ENCODE measurements around the gene MTCH2.

Gene MTCH2

GRCh38 chr11:47593934-47594855 lies 48.2 kb downstream of the MTCH2 start, which contains the start of gene C1QTNF4:
Gene C1QTNF4 (minus strand): TSS chr11:47594411. CDS start chr11:47590810, 3,601 bp downstream.
- Histone ChIP-seq H3K27me3 (replicated peaks; ENCODE audit: control insufficient read depth, insufficient read depth, low read length, poor library complexity, severe bottlenecking) (peaks cover 14% of the 10 kb centered on the region), H3K9me3 (ENCODE audit: control insufficient read depth, low read length) (no peaks in the 10 kb centered on the region), H3K4me1 (ENCODE audit: control insufficient read depth, insufficient read depth, low read length, poor library complexity, severe bottlenecking) (no peaks in the 10 kb centered on the region), H3K27ac (ENCODE audit: insufficient read depth, low read length, poor library complexity, severe bottlenecking) (no peak within 1 kb of the TSS), H3K4me3 (ENCODE audit: insufficient read depth, low read depth, low read length, poor library complexity, severe bottlenecking) (no peak within 1 kb of the TSS), H3K36me3 (ENCODE audit: control insufficient read depth, insufficient read depth, low read length) (no peaks in the 10 kb centered on the region)
- no peak for DNase-seq

GRCh38 chr11:47593492-47593933 lies 48.8 kb downstream of the MTCH2 start:
- no peak overlapping the region for H3K27ac ChIP-seq (ENCODE audit: insufficient read depth, low read length, poor library complexity, severe bottlenecking)
- H3K36me3 ChIP-seq (ENCODE audit: control insufficient read depth, insufficient read depth, low read length), result no peaks in the 10 kb centered on the region
- DNase-seq, result no peak
- H3K9me3 ChIP-seq (ENCODE audit: control insufficient read depth, low read length), result no peaks in the 10 kb centered on the region
- no peaks in the 10 kb centered on the region for H3K4me1 ChIP-seq (ENCODE audit: control insufficient read depth, insufficient read depth, low read length, poor library complexity, severe bottlenecking)
- H3K27me3 ChIP-seq (replicated peaks; ENCODE audit: control insufficient read depth, insufficient read depth, low read length, poor library complexity, severe bottlenecking), result peaks cover 14% of the 10 kb centered on the region
- H3K4me3 ChIP-seq (ENCODE audit: insufficient read depth, low read depth, low read length, poor library complexity, severe bottlenecking), result no peak overlapping the region

DNA sequence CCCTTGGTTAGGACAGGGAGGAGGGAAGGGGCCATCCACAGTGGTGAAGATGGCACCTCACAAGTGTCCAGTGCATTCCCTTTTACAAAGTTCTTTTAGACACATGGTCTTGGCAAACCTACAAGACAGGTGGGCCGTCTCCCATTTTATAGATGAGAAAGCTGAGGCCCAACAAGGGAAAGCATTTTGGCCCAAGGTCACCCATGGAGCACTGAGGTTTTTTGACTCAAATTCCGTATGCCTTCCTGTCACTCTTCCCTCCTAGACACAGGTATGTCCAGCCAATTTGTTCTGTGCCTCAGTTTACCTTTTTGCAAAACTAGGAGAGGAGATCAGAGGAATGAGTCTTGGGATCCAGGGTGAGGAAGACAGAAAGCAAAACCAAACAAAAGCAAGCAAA lies 49.4 kb downstream of the MTCH2 start:
- Histone ChIP-seq H3K36me3 (ENCODE audit: control insufficient read depth, insufficient read depth, low read length) (no peaks in the 10 kb centered on the region), H3K9me3 (ENCODE audit: control insufficient read depth, low read length) (no peaks in the 10 kb centered on the region), H3K4me1 (ENCODE audit: control insufficient read depth, insufficient read depth, low read length, poor library complexity, severe bottlenecking) (no peaks in the 10 kb centered on the region), H3K27me3 (replicated peaks; ENCODE audit: control insufficient read depth, insufficient read depth, low read length, poor library complexity, severe bottlenecking) (peaks cover 14% of the 10 kb centered on the region), H3K27ac (ENCODE audit: insufficient read depth, low read length, poor library complexity, severe bottlenecking) (no peak overlapping the region), H3K4me3 (ENCODE audit: insufficient read depth, low read depth, low read length, poor library complexity, severe bottlenecking) (no peak overlapping the region)
- DNase-seq, result no peak

DNA sequence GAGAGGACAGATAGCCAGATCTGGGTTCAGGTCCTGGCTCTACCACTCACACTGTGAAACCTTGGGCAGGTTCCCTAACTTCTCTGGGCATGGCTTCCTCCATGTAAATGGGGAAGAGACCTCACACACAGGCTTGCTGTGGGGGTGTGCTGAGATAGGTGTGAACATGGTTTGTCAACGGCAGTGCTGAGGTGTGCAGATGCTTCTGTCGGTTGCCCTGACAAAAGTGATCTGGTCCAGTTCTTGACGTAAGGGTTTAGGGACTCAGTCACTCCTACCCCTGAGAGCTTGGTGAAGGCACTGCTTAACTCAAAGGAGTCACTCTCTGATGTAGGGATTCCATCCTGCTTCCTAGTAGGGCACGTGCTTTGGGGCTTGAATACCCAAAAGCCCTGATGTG lies 50.1 kb downstream of the MTCH2 start:
- no peak overlapping the region for H3K4me3 ChIP-seq (ENCODE audit: insufficient read depth, low read depth, low read length, poor library complexity, severe bottlenecking)
- no peak overlapping the region for H3K27ac ChIP-seq (ENCODE audit: insufficient read depth, low read length, poor library complexity, severe bottlenecking)
- no peaks in the 10 kb centered on the region for H3K36me3 ChIP-seq (ENCODE audit: control insufficient read depth, insufficient read depth, low read length)
- no peak for DNase-seq
- H3K4me1 ChIP-seq (ENCODE audit: control insufficient read depth, insufficient read depth, low read length, poor library complexity, severe bottlenecking), result no peaks in the 10 kb centered on the region
- H3K27me3 ChIP-seq (replicated peaks; ENCODE audit: control insufficient read depth, insufficient read depth, low read length, poor library complexity, severe bottlenecking), result peaks cover 14% of the 10 kb centered on the region
- H3K9me3 ChIP-seq (ENCODE audit: control insufficient read depth, low read length), result no peaks in the 10 kb centered on the region

DNA sequence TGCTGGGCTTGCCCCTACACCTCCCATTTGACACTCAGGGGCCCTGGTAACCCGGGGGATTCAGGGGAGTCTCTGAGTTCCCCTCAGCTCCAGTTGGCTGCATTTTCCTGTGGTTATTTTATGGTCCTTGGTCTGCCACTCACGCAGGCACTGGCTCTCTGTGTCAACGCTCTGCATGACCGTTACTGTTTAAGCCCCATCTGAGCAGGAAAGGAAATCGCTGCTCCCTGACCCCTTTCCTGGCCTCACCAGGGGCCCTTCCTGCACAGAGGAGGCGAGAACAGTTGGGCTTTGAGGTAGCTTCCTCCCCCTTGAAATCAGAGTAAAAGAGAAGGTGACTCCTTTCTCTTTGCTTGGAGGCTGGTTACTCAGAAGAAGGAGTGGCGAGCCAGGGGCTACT lies 50.6 kb downstream of the MTCH2 start:
- H3K27me3 ChIP-seq (replicated peaks; ENCODE audit: control insufficient read depth, insufficient read depth, low read length, poor library complexity, severe bottlenecking), result peaks cover 14% of the 10 kb centered on the region
- H3K4me3 ChIP-seq (ENCODE audit: insufficient read depth, low read depth, low read length, poor library complexity, severe bottlenecking), result no peak overlapping the region
- H3K27ac ChIP-seq (ENCODE audit: insufficient read depth, low read length, poor library complexity, severe bottlenecking), result no peak overlapping the region
- DNase-seq, result no peak
- no peaks in the 10 kb centered on the region for H3K36me3 ChIP-seq (ENCODE audit: control insufficient read depth, insufficient read depth, low read length)
- no peaks in the 10 kb centered on the region for H3K4me1 ChIP-seq (ENCODE audit: control insufficient read depth, insufficient read depth, low read length, poor library complexity, severe bottlenecking)
- no peaks in the 10 kb centered on the region for H3K9me3 ChIP-seq (ENCODE audit: control insufficient read depth, low read length)

GRCh38 chr11:47589977-47590861 lies 52.1 kb downstream of the MTCH2 start:
- H3K4me1 ChIP-seq (ENCODE audit: control insufficient read depth, insufficient read depth, low read length, poor library complexity, severe bottlenecking), result no peaks in the 10 kb centered on the region
- no peak overlapping the region for H3K4me3 ChIP-seq (ENCODE audit: insufficient read depth, low read depth, low read length, poor library complexity, severe bottlenecking)
- no peak for DNase-seq
- H3K27ac ChIP-seq (ENCODE audit: insufficient read depth, low read length, poor library complexity, severe bottlenecking), result no peak overlapping the region
- H3K9me3 ChIP-seq (ENCODE audit: control insufficient read depth, low read length), result no peaks in the 10 kb centered on the region
- no peaks in the 10 kb centered on the region for H3K36me3 ChIP-seq (ENCODE audit: control insufficient read depth, insufficient read depth, low read length)
- H3K27me3 ChIP-seq (replicated peaks; ENCODE audit: control insufficient read depth, insufficient read depth, low read length, poor library complexity, severe bottlenecking), result peaks cover 14% of the 10 kb centered on the region

- no peak for DNase-seq
- no peaks in the 10 kb centered on the region for H3K9me3 ChIP-seq (ENCODE audit: control insufficient read depth, low read length)
- H3K36me3 ChIP-seq (ENCODE audit: control insufficient read depth, insufficient read depth, low read length), result no peaks in the 10 kb centered on the region
- no peak overlapping the region for H3K4me3 ChIP-seq (ENCODE audit: insufficient read depth, low read depth, low read length, poor library complexity, severe bottlenecking)
- no peaks in the 10 kb centered on the region for H3K4me1 ChIP-seq (ENCODE audit: control insufficient read depth, insufficient read depth, low read length, poor library complexity, severe bottlenecking)
- H3K27ac ChIP-seq (ENCODE audit: insufficient read depth, low read length, poor library complexity, severe bottlenecking), result no peak overlapping the region
- peaks cover 14% of the 10 kb centered on the region for H3K27me3 ChIP-seq (replicated peaks; ENCODE audit: control insufficient read depth, insufficient read depth, low read length, poor library complexity, severe bottlenecking)
These were observed 52.8 kb downstream of the MTCH2 start for GRCh38 chr11:47589584-47589976.

DNA sequence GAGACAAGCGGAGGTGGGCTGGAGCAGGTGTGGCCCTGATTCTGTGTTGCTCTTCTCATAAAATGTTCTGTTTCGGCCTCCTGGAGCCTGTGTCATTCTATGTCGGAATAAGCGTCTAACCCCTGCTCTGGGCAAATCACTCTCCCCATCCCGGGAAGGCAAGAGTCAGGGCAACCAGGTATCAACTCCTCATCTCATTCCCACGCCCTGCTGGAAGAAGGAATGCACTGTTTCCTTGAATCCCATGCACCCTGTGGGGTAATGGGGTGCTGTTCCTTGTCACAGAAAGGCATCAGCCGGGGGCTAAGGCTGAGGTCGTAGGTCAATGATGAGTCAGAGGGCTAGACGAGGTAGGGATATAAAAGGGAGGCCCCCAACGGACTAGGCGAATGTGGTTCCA lies 53.2 kb downstream of the MTCH2 start:
- peaks cover 3% of the 10 kb centered on the region for H3K36me3 ChIP-seq (ENCODE audit: control insufficient read depth, insufficient read depth, low read length)
- H3K27me3 ChIP-seq (replicated peaks; ENCODE audit: control insufficient read depth, insufficient read depth, low read length, poor library complexity, severe bottlenecking), result peaks cover 10% of the 10 kb centered on the region
- no peaks in the 10 kb centered on the region for H3K9me3 ChIP-seq (ENCODE audit: control insufficient read depth, low read length)
- no peak for DNase-seq
- no peak overlapping the region for H3K4me3 ChIP-seq (ENCODE audit: insufficient read depth, low read depth, low read length, poor library complexity, severe bottlenecking)
- H3K27ac ChIP-seq (ENCODE audit: insufficient read depth, low read length, poor library complexity, severe bottlenecking), result no peak overlapping the region
- no peaks in the 10 kb centered on the region for H3K4me1 ChIP-seq (ENCODE audit: control insufficient read depth, insufficient read depth, low read length, poor library complexity, severe bottlenecking)

GRCh38 chr11:47587723-47588326 lies 54.5 kb downstream of the MTCH2 start:
- H3K4me1 ChIP-seq (ENCODE audit: control insufficient read depth, insufficient read depth, low read length, poor library complexity, severe bottlenecking), result no peaks in the 10 kb centered on the region
- no peak overlapping the region for H3K4me3 ChIP-seq (ENCODE audit: insufficient read depth, low read depth, low read length, poor library complexity, severe bottlenecking)
- no peaks in the 10 kb centered on the region for H3K27me3 ChIP-seq (replicated peaks; ENCODE audit: control insufficient read depth, insufficient read depth, low read length, poor library complexity, severe bottlenecking)
- H3K27ac ChIP-seq (ENCODE audit: insufficient read depth, low read length, poor library complexity, severe bottlenecking), result no peak overlapping the region
- no peaks in the 10 kb centered on the region for H3K9me3 ChIP-seq (ENCODE audit: control insufficient read depth, low read length)
- DNase-seq, result no peak
- peaks cover 16% of the 10 kb centered on the region for H3K36me3 ChIP-seq (ENCODE audit: control insufficient read depth, insufficient read depth, low read length)

All from effector memory CD4-positive, alpha-beta T cell (primary cell).